ENCODE results near the gene PLA2G2E. TPM values are rescaled to one million over a fixed set of nuclear protein-coding genes. Genes with fewer than 3 reads are reported as not detected.

Gene PLA2G2E
- total and polyA plus RNA-seq, 2 donors from 2014 or later, result not detected

DNA sequence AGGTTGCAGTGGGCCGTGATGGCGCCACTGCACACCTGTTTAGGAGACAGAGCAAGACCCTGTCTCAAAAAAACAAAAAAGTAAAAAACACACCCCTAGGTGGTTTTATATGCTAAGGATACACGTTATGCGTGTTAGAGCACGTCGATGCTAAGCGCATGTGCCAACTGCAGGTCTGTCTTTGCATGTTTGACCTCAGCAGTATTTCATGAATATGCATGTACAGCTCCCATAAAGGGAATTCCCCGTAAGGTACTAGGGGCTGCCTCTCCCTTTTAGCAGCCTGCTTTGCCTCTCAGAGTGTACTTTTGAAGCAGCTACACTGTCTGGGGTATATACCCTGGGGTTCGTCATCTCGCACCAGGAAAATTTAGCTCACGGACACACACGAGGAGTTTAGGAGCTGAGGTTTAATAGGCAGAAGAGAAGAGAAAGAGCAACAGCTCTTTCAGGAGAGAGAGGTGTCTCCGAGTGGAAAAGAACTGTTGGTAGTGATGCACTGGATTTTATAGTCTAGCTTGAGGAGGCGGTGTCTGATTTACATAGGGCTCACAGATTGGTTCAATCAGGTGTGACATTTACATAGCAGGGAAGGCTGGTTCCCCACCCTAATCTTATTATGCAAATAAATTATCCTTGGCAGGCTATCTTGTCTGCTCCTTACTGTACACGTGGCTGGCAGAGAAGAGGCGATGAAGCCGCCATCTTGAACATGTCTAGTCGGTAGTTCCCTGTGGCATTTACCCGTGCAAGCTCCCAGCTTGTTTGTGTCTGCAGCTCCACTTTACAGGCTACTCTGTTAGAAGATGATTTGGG, 45.4 kb downstream of the PLA2G2E start:
- H3K9me3 ChIP-seq (ENCODE audit: control insufficient read depth in 2 of 3, insufficient read depth in 1 of 3, low read length in 3 of 3), result no peaks in the 10 kb centered on the region
- TF ChIP-seq CTCF (IDR thresholded peaks at IDR 0.05; ENCODE audit: borderline replicate concordance, extremely low read depth, insufficient read depth), result no peak
- H3K27ac ChIP-seq (ENCODE audit: low read depth in 2 of 2, low read length in 2 of 2), result no peak overlapping the region
- intact Hi-C loops (cut with DNase I), result no loop called here
- FAIRE-seq, result no peak
- no peaks in the 10 kb centered on the region for H3K27me3 ChIP-seq (ENCODE audit: control insufficient read depth, insufficient read depth, low read length)
- no peak overlapping the region for H3K9ac ChIP-seq (ENCODE audit: low read length in 3 of 3)
- DNase-seq, result peak in 2 of 5 donors; percentile 35 to 48
- peak overlapping the region in 2 of 3 donors; percentile 38 to 43 for H3K4me3 ChIP-seq (ENCODE audit: low read length in 3 of 3)
- H3K4me1 ChIP-seq (ENCODE audit: control insufficient read depth in 2 of 3, insufficient read depth in 2 of 3, low read depth in 1 of 3, low read length in 3 of 3), result peaks cover 0 to 5% (median 4%) of the 10 kb centered on the region in 3 donors
- no peaks in the 10 kb centered on the region for H3K36me3 ChIP-seq (ENCODE audit: control insufficient read depth in 2 of 3, insufficient read depth in 3 of 3, low read length in 3 of 3)

DNA sequence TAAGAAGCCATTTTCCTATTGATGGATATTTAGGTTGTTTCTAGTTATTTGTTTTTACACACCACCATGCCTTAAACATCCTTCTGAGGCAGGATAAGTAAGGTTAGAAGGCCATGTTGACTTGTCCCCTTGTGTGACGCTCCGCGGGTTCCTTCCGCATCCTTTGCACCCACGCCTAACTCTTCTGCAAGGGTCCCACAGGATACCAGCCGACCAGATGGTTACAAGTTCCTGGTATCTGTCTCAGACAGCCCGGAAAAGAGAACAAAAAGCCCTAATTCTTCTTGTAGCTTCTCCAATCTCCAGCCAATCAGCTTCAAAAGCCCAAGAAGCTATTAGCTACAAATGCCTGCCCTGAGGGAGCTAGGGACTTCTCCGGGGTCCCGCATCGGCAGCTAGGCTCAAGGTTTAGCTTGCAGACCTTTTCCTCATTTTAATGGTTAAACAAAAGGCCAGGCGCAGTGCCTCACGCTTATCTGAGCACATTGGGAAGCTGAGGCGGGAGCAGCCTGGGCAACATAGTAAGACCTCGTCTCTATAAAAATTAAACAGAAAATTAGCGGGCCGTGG, 46.2 kb downstream of the PLA2G2E start:
- DNase-seq, result peak in 1 of 5 donors; percentile 13
- intact Hi-C loops (cut with DNase I), result no loop called here

GRCh38 chr1:19872190-19872589, 51.2 kb downstream of the PLA2G2E start:
- TF ChIP-seq CTCF (IDR thresholded peaks at IDR 0.05; ENCODE audit: borderline replicate concordance, extremely low read depth, insufficient read depth), result no peak
- H3K27ac ChIP-seq (ENCODE audit: low read depth in 2 of 2, low read length in 2 of 2), result no peak overlapping the region
- no peaks in the 10 kb centered on the region for H3K4me1 ChIP-seq (ENCODE audit: control insufficient read depth in 2 of 3, insufficient read depth in 2 of 3, low read depth in 1 of 3, low read length in 3 of 3)
- intact Hi-C loops (cut with DNase I), result no loop called here
- no peaks in the 10 kb centered on the region for H3K27me3 ChIP-seq (ENCODE audit: control insufficient read depth, insufficient read depth, low read length)
- no peak overlapping the region for H3K4me3 ChIP-seq (ENCODE audit: low read length in 3 of 3)
- DNase-seq (no peak), FAIRE-seq (no peak)
- no peak overlapping the region for H3K9ac ChIP-seq (ENCODE audit: low read length in 3 of 3)
- H3K9me3 ChIP-seq (ENCODE audit: control insufficient read depth in 2 of 3, insufficient read depth in 1 of 3, low read length in 3 of 3), result no peaks in the 10 kb centered on the region
- H3K36me3 ChIP-seq (ENCODE audit: control insufficient read depth in 2 of 3, insufficient read depth in 3 of 3, low read length in 3 of 3), result no peaks in the 10 kb centered on the region

More for the DNA sequence above, 46.2 kb downstream of the PLA2G2E start:
- no peak for FAIRE-seq
- H3K36me3 ChIP-seq (ENCODE audit: control insufficient read depth in 2 of 3, insufficient read depth in 3 of 3, low read length in 3 of 3), result no peaks in the 10 kb centered on the region
- no peak overlapping the region for H3K4me3 ChIP-seq (ENCODE audit: low read length in 3 of 3)
- H3K4me1 ChIP-seq (ENCODE audit: control insufficient read depth in 2 of 3, insufficient read depth in 2 of 3, low read depth in 1 of 3, low read length in 3 of 3), result peaks cover 0 to 5% (median 3%) of the 10 kb centered on the region in 3 donors
- H3K27me3 ChIP-seq (ENCODE audit: control insufficient read depth, insufficient read depth, low read length), result no peaks in the 10 kb centered on the region
- TF ChIP-seq CTCF (IDR thresholded peaks at IDR 0.05; ENCODE audit: borderline replicate concordance, extremely low read depth, insufficient read depth), result no peak
- no peak overlapping the region for H3K27ac ChIP-seq (ENCODE audit: low read depth in 2 of 2, low read length in 2 of 2)
- no peak overlapping the region for H3K9ac ChIP-seq (ENCODE audit: low read length in 3 of 3)
- no peaks in the 10 kb centered on the region for H3K9me3 ChIP-seq (ENCODE audit: control insufficient read depth in 2 of 3, insufficient read depth in 1 of 3, low read length in 3 of 3)

Other genes with a start within 250 kb of the PLA2G2E start
- 36.5 TPM for gene TMCO4, start 123.7 kb downstream of the PLA2G2E start, total RNA-seq
- 35.0 TPM for gene TMCO4, start 123.7 kb downstream of the PLA2G2E start, polyA plus RNA-seq (ENCODE audit: insufficient read depth, low read depth, low replicate concordance)
- 2.7 TPM for gene RNF186, start 108.3 kb downstream of the PLA2G2E start, total RNA-seq
- 111 TPM for gene RNF186, start 108.3 kb downstream of the PLA2G2E start, polyA plus RNA-seq (ENCODE audit: insufficient read depth, low read depth, low replicate concordance)
- gene OTUD3, start 41.2 kb downstream of the PLA2G2E start, total RNA-seq, result 12.9 TPM
- 2.5 TPM for gene OTUD3, start 41.2 kb downstream of the PLA2G2E start, polyA plus RNA-seq (ENCODE audit: insufficient read depth, low read depth, low replicate concordance)
- 0.63 TPM for gene PLA2G2A, start 56.0 kb upstream of the PLA2G2E start, total RNA-seq
- gene PLA2G2A, start 56.0 kb upstream of the PLA2G2E start, polyA plus RNA-seq (ENCODE audit: insufficient read depth, low read depth, low replicate concordance), result 0.52 TPM
- 0.47 TPM for gene PLA2G5, start 146.6 kb upstream of the PLA2G2E start, total RNA-seq
- gene PLA2G5, start 146.6 kb upstream of the PLA2G2E start, polyA plus RNA-seq (ENCODE audit: insufficient read depth, low read depth, low replicate concordance), result 0.58 TPM
- 1.1 TPM for gene PLA2G2D, start 195.9 kb upstream of the PLA2G2E start, total RNA-seq
- not detected for gene PLA2G2D, start 195.9 kb upstream of the PLA2G2E start, polyA plus RNA-seq (ENCODE audit: insufficient read depth, low read depth, low replicate concordance)
- gene PLA2G2F, start 215.7 kb upstream of the PLA2G2E start, total RNA-seq, result not detected
- gene PLA2G2F, start 215.7 kb upstream of the PLA2G2E start, polyA plus RNA-seq (ENCODE audit: insufficient read depth, low read depth, low replicate concordance), result not detected

Data from kidney (tissue), 14 donors.